Measurements from ENCODE around the gene NEDD4. TPM values are rescaled to one million over a fixed set of nuclear protein-coding genes. Genes with fewer than 3 reads are reported as not detected.

NEDD4 gene
- polyA plus RNA-seq, 3 donors, result 1.2 to 3.8 (median 1.3) TPM

GRCh38 chr15:56019819-56020486, 26.5 kb upstream of the NEDD4 start:
- H3K4me3 ChIP-seq (replicated peaks in 1 of 3; ENCODE audit: low read depth in 2 of 3, low read length in 3 of 3), result no peak overlapping the region
- no peaks in the 10 kb centered on the region for H3K4me1 ChIP-seq (ENCODE audit: control insufficient read depth in 1 of 2, insufficient read depth in 2 of 2, low read length in 2 of 2)
- peaks cover 0 to 5% of the 10 kb centered on the region in 2 donors for H3K9me3 ChIP-seq (replicated peaks in 1 of 2; ENCODE audit: control insufficient read depth in 1 of 2, insufficient read depth in 1 of 2, low read length in 2 of 2)
- H3K27ac Mint-ChIP-seq, result no peak overlapping the region
- no peaks in the 10 kb centered on the region for H3K27me3 ChIP-seq (ENCODE audit: control insufficient read depth in 2 of 2, insufficient read depth in 2 of 2, low read length in 2 of 2)
- no peak overlapping the region for H3K4me3 Mint-ChIP-seq
- no peak for DNase-seq
- peaks cover 8 to 28% (median 15%) of the 10 kb centered on the region in 7 donors for H3K9me3 Mint-ChIP-seq
- no peaks in the 10 kb centered on the region for H3K36me3 Mint-ChIP-seq
- H3K36me3 ChIP-seq (replicated peaks in 1 of 2; ENCODE audit: control insufficient read depth in 1 of 2, insufficient read depth in 2 of 2, low read length in 2 of 2), result no peaks in the 10 kb centered on the region
- H3K9ac ChIP-seq (ENCODE audit: insufficient read depth, low read length, poor library complexity, severe bottlenecking), result no peak overlapping the region
- WGBS (ENCODE audit: insufficient coverage), result 100% methylated on average over 2 of the region's 10 CpGs
- TF ChIP-seq CTCF (IDR thresholded peaks at IDR 0.05), result no peak
- no peak overlapping the region for H2AFZ ChIP-seq (ENCODE audit: insufficient read depth, low read depth, low read length, poor library complexity, severe bottlenecking)
- no peaks in the 10 kb centered on the region for H3K79me2 ChIP-seq (ENCODE audit: insufficient read depth, low read length)
- H4K20me1 ChIP-seq (ENCODE audit: insufficient read depth, low read length), result no peaks in the 10 kb centered on the region
- H3K27me3 Mint-ChIP-seq (ENCODE audit: low read depth in 3 of 3), result peaks cover 0 to 4% (median 3%) of the 10 kb centered on the region in 3 donors
- H3K27ac ChIP-seq (ENCODE audit: low read depth in 1 of 2, low read length in 2 of 2), result no peak overlapping the region
- H3K4me2 ChIP-seq (replicated peaks; ENCODE audit: extremely low read depth, low read length, poor library complexity, severe bottlenecking), result no peak overlapping the region
- H3K4me1 Mint-ChIP-seq, result no peaks in the 10 kb centered on the region
- intact Hi-C loops (cut with micrococcal nuclease), result no loop called here

GRCh38 chr15:56019060-56019793, 25.8 kb upstream of the NEDD4 start:
- no peak overlapping the region for H2AFZ ChIP-seq (ENCODE audit: insufficient read depth, low read depth, low read length, poor library complexity, severe bottlenecking)
- no peak overlapping the region for H3K27ac Mint-ChIP-seq
- no peak overlapping the region for H3K4me2 ChIP-seq (replicated peaks; ENCODE audit: extremely low read depth, low read length, poor library complexity, severe bottlenecking)
- H3K9me3 ChIP-seq (replicated peaks in 1 of 2; ENCODE audit: control insufficient read depth in 1 of 2, insufficient read depth in 1 of 2, low read length in 2 of 2), result peaks cover 0 to 6% of the 10 kb centered on the region in 2 donors
- no peaks in the 10 kb centered on the region for H3K27me3 ChIP-seq (ENCODE audit: control insufficient read depth in 2 of 2, insufficient read depth in 2 of 2, low read length in 2 of 2)
- no peaks in the 10 kb centered on the region for H3K4me1 Mint-ChIP-seq
- no peaks in the 10 kb centered on the region for H4K20me1 ChIP-seq (ENCODE audit: insufficient read depth, low read length)
- H3K27me3 Mint-ChIP-seq (ENCODE audit: low read depth in 3 of 3), result peaks cover 0 to 4% (median 3%) of the 10 kb centered on the region in 3 donors
- no peak overlapping the region for H3K9ac ChIP-seq (ENCODE audit: insufficient read depth, low read length, poor library complexity, severe bottlenecking)
- intact Hi-C loops (cut with micrococcal nuclease), result no loop called here
- DNase-seq, result no peak
- TF ChIP-seq CTCF (IDR thresholded peaks at IDR 0.05), result no peak
- H3K27ac ChIP-seq (ENCODE audit: low read depth in 1 of 2, low read length in 2 of 2), result no peak overlapping the region
- no peaks in the 10 kb centered on the region for H3K79me2 ChIP-seq (ENCODE audit: insufficient read depth, low read length)
- peaks cover 12 to 28% (median 14%) of the 10 kb centered on the region in 7 donors for H3K9me3 Mint-ChIP-seq
- H3K36me3 Mint-ChIP-seq, result no peaks in the 10 kb centered on the region
- H3K4me3 ChIP-seq (replicated peaks in 1 of 3; ENCODE audit: low read depth in 2 of 3, low read length in 3 of 3), result no peak overlapping the region
- no peaks in the 10 kb centered on the region for H3K36me3 ChIP-seq (replicated peaks in 1 of 2; ENCODE audit: control insufficient read depth in 1 of 2, insufficient read depth in 2 of 2, low read length in 2 of 2)
- H3K4me3 Mint-ChIP-seq, result no peak overlapping the region
- no peaks in the 10 kb centered on the region for H3K4me1 ChIP-seq (ENCODE audit: control insufficient read depth in 1 of 2, insufficient read depth in 2 of 2, low read length in 2 of 2)
- WGBS (ENCODE audit: insufficient coverage), result 94% methylated on average over 8 of the region's 11 CpGs
